KOPT-K1 (cell line): ENCODE results near the gene CHAT.
"Not testable (repeated sequence)": the region's sequence is repeated elsewhere in the genome, so short reads cannot be mapped to it uniquely, and the experiment has no call there.

ENCODE experiments used
- H3K27ac ChIP-seq: fragments of 200-600 bp; sonication (generic); 2 replicates; pipeline ENCODE4 v1.5.1; 2016; ENCODE audit warnings: antibody characterized with exemption, mild to moderate bottlenecking, low read depth, low read length; ENCODE audit not compliant: poor library complexity, severe bottlenecking
- H3K36me3 ChIP-seq: fragments of 200-600 bp; sonication (generic); 2 replicates; pipeline ENCODE4 v1.5.1; 2017; ENCODE audit warnings: antibody characterized with exemption, mild to moderate bottlenecking, low read length, moderate library complexity; ENCODE audit not compliant: insufficient read depth
- H3K9me3 ChIP-seq: fragments of 200-600 bp; sonication (generic); 2 replicates; pipeline ENCODE4 v1.5.1; 2017; ENCODE audit warnings: antibody characterized with exemption, low read length, mild to moderate bottlenecking; ENCODE audit not compliant: insufficient read depth, poor library complexity, severe bottlenecking

CHAT gene

GRCh38 chr10:49661140-49661856, 47.5 kb downstream of the CHAT start:
- Histone ChIP-seq H3K27ac (no peak overlapping the region), H3K36me3 (peaks cover 44% of the 10 kb centered on the region; the same call in 1 of the 2 replicates), H3K9me3 (peaks cover 25% of the 10 kb centered on the region)

GRCh38 chr10:49662169-49662830, 48.5 kb downstream of the CHAT start:
- H3K36me3 ChIP-seq, result peaks cover 34% of the 10 kb centered on the region; the same call in 1 of the 2 replicates
- no peak overlapping the region for H3K27ac ChIP-seq
- peaks cover 25% of the 10 kb centered on the region for H3K9me3 ChIP-seq

- Histone ChIP-seq H3K27ac (no peak overlapping the region), H3K36me3 (peaks cover 29% of the 10 kb centered on the region; the same call in 1 of the 2 replicates)
Measured at GRCh38 chr10:49663596-49663995, 49.8 kb downstream of the CHAT start.

GRCh38 chr10:49664006-49664841, 50.4 kb downstream of the CHAT start:
- H3K36me3 ChIP-seq, result peaks cover 29% of the 10 kb centered on the region; the same call in 1 of the 2 replicates
- H3K27ac ChIP-seq, result no peak overlapping the region
- peaks cover 8% of the 10 kb centered on the region for H3K9me3 ChIP-seq

More at GRCh38 chr10:49663596-49663995, 49.8 kb downstream of the CHAT start:
- H3K9me3 ChIP-seq, result peaks cover 14% of the 10 kb centered on the region

GRCh38 chr10:49664842-49665355, 51.1 kb downstream of the CHAT start:
- Histone ChIP-seq H3K27ac (no peak overlapping the region), H3K36me3 (peaks cover 29% of the 10 kb centered on the region; the same call in 1 of the 2 replicates), H3K9me3 (peaks cover 1% of the 10 kb centered on the region)

- Histone ChIP-seq H3K27ac (no peak overlapping the region), H3K36me3 (peaks cover 29% of the 10 kb centered on the region; the same call in 1 of the 2 replicates), H3K9me3 (peaks cover 2% of the 10 kb centered on the region)
Measured at GRCh38 chr10:49666054-49666615, 52.3 kb downstream of the CHAT start.

- H3K36me3 ChIP-seq, result peaks cover 29% of the 10 kb centered on the region; the same call in 1 of the 2 replicates
- H3K9me3 ChIP-seq, result peaks cover 4% of the 10 kb centered on the region
- H3K27ac ChIP-seq, result peak overlapping the region; percentile 7
Measured at GRCh38 chr10:49666685-49667084, 52.8 kb downstream of the CHAT start.

GRCh38 chr10:49667991-49668390, 54.2 kb downstream of the CHAT start:
- Histone ChIP-seq H3K36me3 (peaks cover 21% of the 10 kb centered on the region; the same call in 1 of the 2 replicates), H3K9me3 (peaks cover 4% of the 10 kb centered on the region), H3K27ac (peak overlapping the region; percentile 42)

- Histone ChIP-seq H3K36me3 (peaks cover 16% of the 10 kb centered on the region; the same call in 1 of the 2 replicates), H3K27ac (peak overlapping the region; percentile 42), H3K9me3 (peaks cover 4% of the 10 kb centered on the region)
Measured at GRCh38 chr10:49668684-49669083, 54.8 kb downstream of the CHAT start.

- H3K27ac ChIP-seq, result no peak overlapping the region
- H3K9me3 ChIP-seq, result peaks cover 24% of the 10 kb centered on the region
- H3K36me3 ChIP-seq, result no peaks in the 10 kb centered on the region
Measured at GRCh38 chr10:49678827-49679479, 65.1 kb downstream of the CHAT start.

- no peaks in the 10 kb centered on the region for H3K36me3 ChIP-seq
- H3K27ac ChIP-seq, result no peak within 1 kb of the TSS
- peaks cover 24% of the 10 kb centered on the region for H3K9me3 ChIP-seq
Measured at GRCh38 chr10:49679480-49679893, 65.7 kb downstream of the CHAT start, which contains the start of gene C10orf53. Gene C10orf53, plus strand, starts transcription at chr10:49679651. Its CDS starts 47 bp downstream, at chr10:49679698.

- H3K36me3 ChIP-seq, H3K27ac ChIP-seq: not testable (repeated sequence)
- H3K9me3 ChIP-seq, result peaks cover 29% of the 10 kb centered on the region
Measured at GRCh38 chr10:49682449-49682848, 68.6 kb downstream of the CHAT start.

GRCh38 chr10:49682879-49683278, 69.0 kb downstream of the CHAT start:
- H3K36me3 ChIP-seq, result no peaks in the 10 kb centered on the region
- H3K9me3 ChIP-seq, result peaks cover 25% of the 10 kb centered on the region
- no peak overlapping the region for H3K27ac ChIP-seq

- Histone ChIP-seq H3K9me3 (peaks cover 12% of the 10 kb centered on the region), H3K27ac (no peak overlapping the region)
Measured at GRCh38 chr10:49686651-49687050, 72.8 kb downstream of the CHAT start.

More at GRCh38 chr10:49686651-49687050, 72.8 kb downstream of the CHAT start:
- H3K36me3 ChIP-seq, result no peaks in the 10 kb centered on the region
